ENCODE measurements around the gene TMEM229A.
"Not testable (repeated sequence)": the region's sequence is repeated elsewhere in the genome, so short reads cannot be mapped to it uniquely, and the experiment has no call there.

TMEM229A gene

GRCh38 chr7:124060528-124060927 is 27.7 kb upstream of the TMEM229A start:
- no peak overlapping the region for H3K4me3 ChIP-seq
- no peak overlapping the region for H3K27ac ChIP-seq
- H3K36me3 ChIP-seq (ENCODE audit: insufficient read depth, low read length) = no peaks in the 10 kb centered on the region
- DNase-seq (ENCODE audit: low read depth, low spot score) = no peak
- H3K9ac ChIP-seq (ENCODE audit: insufficient read length) = no peak overlapping the region
- TF ChIP-seq POLR2AphosphoS5 (IDR thresholded peaks at IDR 0.05; ENCODE audit: borderline replicate concordance, low read depth, low read length) = no peak
- TF ChIP-seq EZH2 (IDR thresholded peaks at IDR 0.05) = no peak
- TF ChIP-seq FOXP2 (optimal IDR thresholded peaks at IDR 0.05; ENCODE audit: control extremely low read depth, extremely low read length, insufficient read depth) = no peak
- H3K9me3 ChIP-seq (ENCODE audit: low read depth, low read length) = no peaks in the 10 kb centered on the region

GRCh38 chr7:124059375-124059774 is 26.5 kb upstream of the TMEM229A start:
- Histone ChIP-seq H3K9ac (ENCODE audit: insufficient read length) (no peak overlapping the region), H3K4me3 (no peak overlapping the region), H3K27ac (no peak overlapping the region), H3K36me3 (ENCODE audit: insufficient read depth, low read length) (no peaks in the 10 kb centered on the region), H3K9me3 (ENCODE audit: low read depth, low read length) (no peaks in the 10 kb centered on the region)
- TF ChIP-seq EZH2 (IDR thresholded peaks at IDR 0.05) = no peak
- no peak for TF ChIP-seq FOXP2 (optimal IDR thresholded peaks at IDR 0.05; ENCODE audit: control extremely low read depth, extremely low read length, insufficient read depth)
- TF ChIP-seq POLR2AphosphoS5 (IDR thresholded peaks at IDR 0.05; ENCODE audit: borderline replicate concordance, low read depth, low read length) = no peak
- DNase-seq (ENCODE audit: low read depth, low spot score) = no peak

- H3K36me3 ChIP-seq (ENCODE audit: insufficient read depth, low read length) = no peaks in the 10 kb centered on the region
- H3K9ac ChIP-seq (ENCODE audit: insufficient read length) = no peak overlapping the region
- no peak overlapping the region for H3K4me3 ChIP-seq
- H3K9me3 ChIP-seq (ENCODE audit: low read depth, low read length) = no peaks in the 10 kb centered on the region
- no peak for DNase-seq (ENCODE audit: low read depth, low spot score)
- no peak for TF ChIP-seq EZH2 (IDR thresholded peaks at IDR 0.05)
- no peak for TF ChIP-seq POLR2AphosphoS5 (IDR thresholded peaks at IDR 0.05; ENCODE audit: borderline replicate concordance, low read depth, low read length)
- no peak for TF ChIP-seq FOXP2 (optimal IDR thresholded peaks at IDR 0.05; ENCODE audit: control extremely low read depth, extremely low read length, insufficient read depth)
- no peak overlapping the region for H3K27ac ChIP-seq
These were observed 25.6 kb upstream of the TMEM229A start for GRCh38 chr7:124058515-124058914.

GRCh38 chr7:124057872-124058271 is 25.0 kb upstream of the TMEM229A start:
- Histone ChIP-seq H3K36me3 (ENCODE audit: insufficient read depth, low read length) (no peaks in the 10 kb centered on the region), H3K9me3 (ENCODE audit: low read depth, low read length) (no peaks in the 10 kb centered on the region), H3K9ac (ENCODE audit: insufficient read length) (no peak overlapping the region), H3K27ac (no peak overlapping the region), H3K4me3 (no peak overlapping the region)
- TF ChIP-seq FOXP2 (optimal IDR thresholded peaks at IDR 0.05; ENCODE audit: control extremely low read depth, extremely low read length, insufficient read depth) (no peak), EZH2 (IDR thresholded peaks at IDR 0.05) (no peak), POLR2AphosphoS5 (IDR thresholded peaks at IDR 0.05; ENCODE audit: borderline replicate concordance, low read depth, low read length) (no peak)
- no peak for DNase-seq (ENCODE audit: low read depth, low spot score)

- H3K9ac ChIP-seq (ENCODE audit: insufficient read length) = no peak overlapping the region
- no peaks in the 10 kb centered on the region for H3K36me3 ChIP-seq (ENCODE audit: insufficient read depth, low read length)
- no peaks in the 10 kb centered on the region for H3K9me3 ChIP-seq (ENCODE audit: low read depth, low read length)
- no peak overlapping the region for H3K4me3 ChIP-seq
- TF ChIP-seq FOXP2 (optimal IDR thresholded peaks at IDR 0.05; ENCODE audit: control extremely low read depth, extremely low read length, insufficient read depth) = no peak
- TF ChIP-seq EZH2 (IDR thresholded peaks at IDR 0.05) = no peak
- TF ChIP-seq POLR2AphosphoS5 (IDR thresholded peaks at IDR 0.05; ENCODE audit: borderline replicate concordance, low read depth, low read length) = no peak
- no peak for DNase-seq (ENCODE audit: low read depth, low spot score)
- no peak overlapping the region for H3K27ac ChIP-seq
These were observed 23.4 kb upstream of the TMEM229A start for GRCh38 chr7:124056234-124056633.

GRCh38 chr7:124051681-124052377 is 19.0 kb upstream of the TMEM229A start:
- H3K9me3 ChIP-seq (ENCODE audit: low read depth, low read length) = no peaks in the 10 kb centered on the region
- TF ChIP-seq POLR2AphosphoS5 (IDR thresholded peaks at IDR 0.05; ENCODE audit: borderline replicate concordance, low read depth, low read length) = no peak
- no peak for TF ChIP-seq FOXP2 (optimal IDR thresholded peaks at IDR 0.05; ENCODE audit: control extremely low read depth, extremely low read length, insufficient read depth)
- TF ChIP-seq EZH2 (IDR thresholded peaks at IDR 0.05) = no peak
- no peak for DNase-seq (ENCODE audit: low read depth, low spot score)
- H3K36me3 ChIP-seq (ENCODE audit: insufficient read depth, low read length) = no peaks in the 10 kb centered on the region
- no peak overlapping the region for H3K27ac ChIP-seq
- no peak overlapping the region for H3K4me3 ChIP-seq
- H3K9ac ChIP-seq (ENCODE audit: insufficient read length) = no peak overlapping the region

- H3K27ac ChIP-seq = no peak overlapping the region
- H3K9ac ChIP-seq (ENCODE audit: insufficient read length) = no peak overlapping the region
- no peak overlapping the region for H3K4me3 ChIP-seq
- H3K9me3 ChIP-seq (ENCODE audit: low read depth, low read length) = no peaks in the 10 kb centered on the region
- H3K36me3 ChIP-seq (ENCODE audit: insufficient read depth, low read length) = no peaks in the 10 kb centered on the region
- no peak for TF ChIP-seq EZH2 (IDR thresholded peaks at IDR 0.05)
- TF ChIP-seq POLR2AphosphoS5 (IDR thresholded peaks at IDR 0.05; ENCODE audit: borderline replicate concordance, low read depth, low read length) = no peak
- no peak for TF ChIP-seq FOXP2 (optimal IDR thresholded peaks at IDR 0.05; ENCODE audit: control extremely low read depth, extremely low read length, insufficient read depth)
- no peak for DNase-seq (ENCODE audit: low read depth, low spot score)
These were observed 10.0 kb upstream of the TMEM229A start for GRCh38 chr7:124042826-124043225.

- H3K27ac ChIP-seq = no peak overlapping the region
- H3K36me3 ChIP-seq (ENCODE audit: insufficient read depth, low read length) = no peaks in the 10 kb centered on the region
- H3K9me3 ChIP-seq (ENCODE audit: low read depth, low read length) = no peaks in the 10 kb centered on the region
- no peak overlapping the region for H3K9ac ChIP-seq (ENCODE audit: insufficient read length)
- TF ChIP-seq EZH2 (IDR thresholded peaks at IDR 0.05) = no peak
- no peak for DNase-seq (ENCODE audit: low read depth, low spot score)
- H3K4me3 ChIP-seq = no peak overlapping the region
These were observed 8.6 kb upstream of the TMEM229A start for GRCh38 chr7:124041439-124041838.

GRCh38 chr7:124037902-124038301 is 5.0 kb upstream of the TMEM229A start:
- not testable (repeated sequence) for H3K4me3 ChIP-seq; H3K9ac ChIP-seq (ENCODE audit: insufficient read length); H3K9me3 ChIP-seq (ENCODE audit: low read depth, low read length); H3K36me3 ChIP-seq (ENCODE audit: insufficient read depth, low read length); H3K27ac ChIP-seq; DNase-seq (ENCODE audit: low read depth, low spot score)
